Hepatocyte (in vitro differentiated cells): ENCODE results near the gene CORO2A.
"Not testable (repeated sequence)": the region's sequence is repeated elsewhere in the genome, so short reads cannot be mapped to it uniquely, and the experiment has no call there.

Experiments
- CTCF ChIP-seq: fragments of 200-600 bp; sonication (generic); IDR thresholded peaks from 2 replicates; pipeline ENCODE4 v1.5.1; 2016; ENCODE audit warnings: antibody characterized with exemption, mild to moderate bottlenecking; ENCODE audit not compliant: poor library complexity
- EZH2phosphoT487 ChIP-seq: fragments of 200-600 bp; sonication (generic); IDR thresholded peaks from one replicate; pipeline ENCODE4 v1.6.1; 2018; ENCODE audit warnings: antibody characterized with exemption, mild to moderate bottlenecking, low read depth, moderate library complexity; ENCODE audit not compliant: unreplicated experiment, severe bottlenecking

- TF ChIP-seq CTCF, EZH2phosphoT487: not testable (repeated sequence)
These were observed 62.4 kb downstream of the CORO2A start for GRCh38 chr9:98130060-98130459.
